Measurements from ENCODE around the gene GALNT6.

Gene GALNT6

GRCh38 chr12:51405801-51406207 is 14.6 kb upstream of the GALNT6 start:
- DNase-seq (ENCODE audit: low read depth in 3 of 3): no peak

GRCh38 chr12:51404627-51405026 is 13.4 kb upstream of the GALNT6 start:
- no peak for DNase-seq (ENCODE audit: low read depth in 3 of 3)

DNA sequence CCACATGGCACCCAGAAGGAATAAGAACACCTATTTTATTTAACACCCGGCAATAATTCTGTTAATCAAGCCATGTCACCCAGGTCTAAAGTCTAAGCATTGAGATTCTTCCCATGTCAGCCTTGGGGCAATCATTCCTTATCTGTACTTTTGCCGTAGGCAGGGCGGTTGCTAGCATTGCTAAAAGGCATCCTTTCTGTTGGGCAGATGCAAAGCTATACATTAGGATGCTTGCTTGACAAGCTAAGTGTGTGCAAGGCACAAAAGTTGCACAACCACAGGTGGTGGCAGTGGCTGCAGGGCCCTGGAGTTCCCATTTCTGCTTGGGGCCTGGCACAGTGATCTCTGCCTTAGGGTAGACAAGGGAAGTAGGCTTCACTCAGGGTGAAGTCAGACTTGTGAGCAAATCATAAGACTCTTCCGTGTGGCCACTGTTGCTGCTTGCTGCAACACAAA is 12.5 kb upstream of the GALNT6 start:
- DNase-seq (ENCODE audit: low read depth in 3 of 3): no peak

DNA sequence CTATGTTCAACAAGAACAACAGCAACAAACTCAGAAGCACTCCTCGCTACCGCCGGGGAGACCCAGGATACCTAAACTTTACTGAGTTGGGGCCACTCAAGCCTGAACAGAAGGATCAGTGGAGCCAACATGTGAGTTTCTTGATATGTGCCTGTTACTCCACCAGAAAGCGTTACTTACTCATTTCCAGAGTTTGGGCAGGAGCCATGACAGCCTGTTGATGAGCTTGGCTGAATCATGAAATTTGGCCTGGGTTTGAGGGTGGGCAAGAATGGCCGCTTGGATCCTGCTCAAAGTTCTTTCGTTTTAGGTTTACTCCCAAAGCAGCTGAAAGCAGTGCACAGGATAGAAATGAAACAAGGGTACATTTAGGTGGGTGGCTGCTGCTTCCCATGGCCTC is 12.0 kb upstream of the GALNT6 start:
- DNase-seq (ENCODE audit: low read depth in 3 of 3): no peak

DNA sequence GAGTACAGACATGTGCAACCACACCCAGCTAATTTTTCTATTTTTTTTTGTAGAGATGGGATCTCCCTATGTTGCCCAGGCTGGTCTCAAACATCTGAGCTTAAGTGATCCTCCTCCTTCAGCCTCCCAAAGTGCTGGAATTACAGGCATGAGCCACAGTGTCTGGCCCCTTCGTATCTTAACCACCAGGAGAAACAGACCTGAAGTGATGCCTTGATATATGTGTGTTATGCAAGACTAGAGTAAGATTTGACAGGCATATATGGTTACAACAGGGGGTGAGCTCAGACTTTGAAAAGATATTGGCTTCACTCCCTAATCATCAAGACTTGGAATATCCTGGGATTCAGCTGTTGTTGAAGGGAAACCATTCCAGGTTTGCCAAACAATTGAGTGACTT is 10.7 kb upstream of the GALNT6 start:
- DNase-seq (ENCODE audit: low read depth in 3 of 3): no peak

DNA sequence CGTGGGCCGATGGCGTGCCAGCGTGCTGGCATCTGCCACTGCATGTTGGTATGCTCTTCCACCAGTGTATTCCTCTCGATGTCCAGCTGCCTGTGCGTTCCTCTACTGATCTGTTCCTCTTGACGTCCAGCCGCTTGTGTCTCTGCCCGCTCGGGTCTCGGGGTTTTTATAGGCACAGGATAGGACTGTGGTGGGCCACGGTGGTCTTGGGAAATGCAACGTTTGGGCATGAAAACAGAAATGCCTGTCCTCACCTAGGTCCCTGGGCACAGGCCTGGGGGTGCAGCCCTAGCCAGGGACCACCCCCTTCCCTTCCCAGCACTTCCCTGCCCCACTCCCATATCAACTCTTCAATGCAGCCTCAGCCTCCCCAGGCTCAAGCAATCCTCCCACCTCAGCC is 10.3 kb upstream of the GALNT6 start:
- no peak for DNase-seq (ENCODE audit: low read depth in 3 of 3)

GRCh38 chr12:51401020-51401419 is 9.8 kb upstream of the GALNT6 start:
- no peak for DNase-seq (ENCODE audit: low read depth in 3 of 3)

DNA sequence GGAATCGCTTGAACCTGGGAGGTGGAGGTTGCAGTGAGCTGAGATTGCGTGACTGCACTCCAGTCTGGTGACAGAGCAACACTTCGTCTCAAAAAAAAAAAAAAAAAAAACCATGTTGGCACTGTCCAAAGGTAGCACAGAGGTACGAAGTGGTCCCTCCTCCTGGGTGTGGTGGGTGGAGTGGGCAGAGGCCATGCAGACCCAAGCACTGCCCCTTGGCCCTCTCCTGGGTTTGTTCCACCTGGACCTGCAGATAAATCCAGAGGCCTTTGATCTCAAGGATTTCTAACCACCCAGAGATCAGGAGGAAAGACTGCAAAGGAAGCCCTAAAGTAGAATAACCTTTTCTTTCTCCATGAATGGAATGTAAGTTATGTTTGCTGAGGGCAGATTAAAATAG is 8.7 kb upstream of the GALNT6 start:
- no peak for DNase-seq (ENCODE audit: low read depth in 3 of 3)

DNA sequence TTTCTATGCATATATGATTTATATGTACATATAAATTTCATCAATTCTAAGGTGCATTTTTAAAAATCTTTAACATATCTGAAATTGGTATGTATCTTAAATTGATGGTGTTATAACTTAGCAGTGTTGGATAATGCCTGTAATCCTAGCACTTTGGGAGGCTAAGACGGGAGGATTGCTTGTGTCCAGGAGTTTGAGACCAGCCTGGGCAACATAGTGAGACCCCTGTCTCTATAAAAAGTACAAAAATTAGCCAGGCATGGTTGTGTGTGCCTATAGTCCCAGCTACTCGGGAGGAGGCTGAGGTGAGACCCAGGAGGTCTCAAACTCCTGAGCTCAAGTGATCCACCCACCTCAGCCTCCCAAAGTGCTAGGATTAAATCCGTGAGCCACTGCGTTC is 6.5 kb upstream of the GALNT6 start:
- no peak for DNase-seq (ENCODE audit: low read depth in 3 of 3)

- peak in 1 of 3 experiments; percentile 16 for DNase-seq (ENCODE audit: low read depth in 3 of 3)
Measured at GRCh38 chr12:51395283-51396230, 4.4 kb upstream of the GALNT6 start.

- peak in 1 of 3 experiments; percentile 58 for DNase-seq (ENCODE audit: low read depth in 3 of 3)
Measured at GRCh38 chr12:51393676-51394545, 2.7 kb upstream of the GALNT6 start.

DNA sequence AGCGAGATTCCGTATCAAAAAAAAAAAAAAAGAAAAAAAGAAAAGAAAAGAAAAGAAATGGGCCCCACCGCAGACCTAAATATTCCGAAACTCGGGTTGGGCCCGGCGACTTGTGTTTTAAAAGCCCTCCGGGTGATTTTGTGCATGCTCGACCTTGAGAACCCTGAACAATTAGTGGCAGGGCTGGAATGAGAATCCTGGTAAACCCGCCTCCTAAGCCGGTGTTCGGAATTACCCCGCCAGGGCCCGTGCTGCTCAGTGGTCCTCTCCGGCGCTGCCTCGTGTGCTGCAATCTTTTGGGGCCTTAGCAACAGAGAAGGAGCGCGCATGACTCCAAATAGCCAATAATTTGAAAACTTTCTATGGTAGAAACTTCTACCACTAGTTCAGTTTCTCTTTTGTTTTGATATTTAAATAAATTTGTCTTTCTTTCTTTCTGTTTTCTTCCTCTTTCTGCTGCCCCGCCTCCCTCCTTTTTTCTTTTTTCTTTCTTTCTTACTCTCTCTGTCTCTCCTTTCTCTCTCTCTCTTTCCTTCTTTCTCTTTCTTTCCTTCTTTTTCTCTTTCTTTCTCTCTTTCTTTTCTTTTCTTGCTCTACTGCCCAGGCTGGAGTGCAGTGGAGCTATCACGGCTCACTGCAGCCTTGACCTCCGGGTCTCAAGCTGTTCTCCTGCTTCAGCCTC is 1.5 kb upstream of the GALNT6 start:
- no peak for DNase-seq (ENCODE audit: low read depth in 3 of 3)

DNA sequence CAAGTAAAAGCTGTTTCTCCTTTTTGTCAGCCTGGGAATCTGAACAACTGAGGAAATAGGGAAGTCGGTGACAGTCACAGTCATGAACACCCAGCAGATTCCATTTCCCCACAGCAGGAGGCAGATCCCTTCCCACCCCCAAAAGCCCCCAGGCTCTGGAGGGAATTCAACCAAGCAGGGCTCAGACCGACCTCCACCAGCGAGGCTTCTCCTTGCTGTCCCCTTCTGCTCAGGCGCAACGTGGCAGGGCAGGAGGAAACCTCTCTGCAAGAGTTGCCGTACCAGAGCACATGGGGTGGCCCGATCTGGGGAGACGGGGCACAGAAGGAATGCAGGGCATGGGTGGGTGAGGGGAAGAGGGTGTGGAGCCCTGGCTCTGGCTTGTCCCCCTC is 319 bp downstream of the GALNT6 start:
- DNase-seq (ENCODE audit: low read depth in 3 of 3): no peak

DNA sequence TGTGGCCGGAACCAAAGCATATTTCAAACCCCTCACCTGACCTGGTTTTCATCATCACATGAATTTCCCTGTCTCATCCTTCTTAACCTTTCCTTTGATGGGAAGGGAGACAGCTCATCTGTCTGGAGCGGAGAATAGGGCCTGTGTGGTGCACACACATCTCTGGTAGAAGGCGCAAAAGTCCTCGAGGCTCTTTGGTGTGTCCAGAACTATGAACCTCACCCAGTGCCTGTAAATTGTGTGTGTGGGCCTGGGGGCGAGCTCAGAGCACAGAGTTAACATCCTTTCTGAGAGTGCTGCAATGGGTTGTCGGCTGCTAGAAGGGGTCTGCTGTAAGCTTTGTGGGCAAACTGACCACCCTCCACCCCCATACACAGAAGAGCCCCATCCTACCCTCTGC is 749 bp downstream of the GALNT6 start:
- no peak for DNase-seq (ENCODE audit: low read depth in 3 of 3)

DNA sequence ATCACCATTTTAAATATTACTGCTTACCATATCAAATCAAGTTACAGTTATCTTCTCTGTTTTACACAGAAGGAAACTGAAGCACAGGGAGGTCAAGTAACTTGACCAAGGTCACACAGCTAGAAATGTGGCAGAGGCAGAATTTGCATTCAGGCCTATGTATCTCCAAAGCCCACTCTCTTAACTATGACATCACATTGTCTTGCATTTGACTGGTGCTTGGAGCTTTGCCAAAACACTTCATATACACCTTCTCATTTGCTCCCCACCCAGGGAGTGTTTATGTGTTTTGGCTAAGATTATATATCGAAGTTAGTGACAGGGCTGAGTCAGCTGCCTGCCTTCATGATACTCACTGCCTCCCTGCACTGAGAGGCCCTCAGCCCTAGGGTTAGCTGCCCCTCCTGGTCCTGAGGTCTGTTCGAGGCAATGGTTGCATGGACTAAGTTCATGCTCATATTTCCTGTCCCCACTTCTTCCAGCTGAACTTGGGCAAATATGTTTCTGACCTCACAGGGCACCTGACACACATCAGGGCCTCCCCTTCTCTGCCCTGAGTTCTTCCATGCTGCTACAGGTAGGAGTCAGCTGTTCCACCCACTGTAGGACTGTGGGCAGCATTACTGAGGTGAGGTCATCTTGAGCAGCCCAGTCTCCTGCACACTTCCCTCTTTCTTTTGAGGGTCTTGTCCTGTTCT is 1.8 kb downstream of the GALNT6 start:
- no peak for DNase-seq (ENCODE audit: low read depth in 3 of 3)

DNA sequence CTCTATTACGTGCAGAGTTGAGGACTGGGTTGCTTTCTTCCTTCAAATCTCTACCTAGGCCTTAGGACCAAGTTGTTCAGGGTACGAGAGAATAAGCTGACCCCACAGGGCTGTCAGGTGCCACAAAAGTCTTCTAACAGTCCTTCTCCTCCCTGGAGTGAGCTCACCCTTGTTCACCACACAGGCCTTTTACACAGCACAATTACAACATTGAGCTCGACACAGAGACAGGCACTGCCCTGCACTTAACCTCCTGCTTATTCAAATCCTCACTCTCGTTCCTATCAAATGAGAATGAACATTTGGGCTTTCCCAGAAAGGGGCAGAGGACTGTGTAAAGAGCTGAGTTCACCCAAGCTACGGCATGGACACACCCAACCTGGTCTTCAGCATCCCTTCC is 2.4 kb downstream of the GALNT6 start:
- no peak for DNase-seq (ENCODE audit: low read depth in 3 of 3)

DNA sequence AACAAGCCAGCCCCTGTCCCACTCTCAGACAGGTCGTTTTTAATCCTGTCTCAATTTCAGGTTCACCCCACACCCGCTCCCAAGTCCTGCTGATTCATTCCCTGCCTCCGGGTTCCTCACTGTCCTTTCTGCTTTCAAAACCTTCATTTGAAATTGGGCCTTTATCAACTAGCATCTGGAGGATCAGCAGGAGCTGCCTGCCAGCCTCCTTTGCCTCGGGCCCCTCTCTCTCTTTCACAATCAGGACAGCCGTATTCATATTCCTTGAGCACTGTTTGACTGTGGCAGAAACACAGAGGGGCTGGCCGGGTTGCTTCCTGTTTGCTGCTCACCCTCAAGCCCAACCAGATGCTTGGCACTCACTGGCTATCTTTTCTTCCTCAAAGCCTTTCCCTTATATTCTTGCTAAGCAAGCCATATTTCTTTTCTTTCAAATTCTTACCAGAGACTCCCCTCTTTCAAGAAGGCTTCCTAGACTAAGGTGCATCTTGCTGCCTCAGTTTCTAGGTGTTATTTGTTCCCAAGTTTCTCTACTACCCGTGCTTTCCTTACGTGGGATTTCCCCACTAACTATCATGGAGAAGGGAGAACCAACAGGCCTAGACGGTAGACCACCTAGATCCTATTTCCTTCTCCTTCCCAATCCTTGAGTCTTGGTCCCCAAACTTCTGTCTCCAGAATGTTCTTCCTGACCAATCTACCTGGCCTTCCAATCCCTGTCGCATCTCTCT is 3.0 kb downstream of the GALNT6 start:
- no peak for DNase-seq (ENCODE audit: low read depth in 3 of 3)

- no peak for DNase-seq (ENCODE audit: low read depth in 3 of 3)
Measured at GRCh38 chr12:51386351-51386750, 4.9 kb downstream of the GALNT6 start.

DNA sequence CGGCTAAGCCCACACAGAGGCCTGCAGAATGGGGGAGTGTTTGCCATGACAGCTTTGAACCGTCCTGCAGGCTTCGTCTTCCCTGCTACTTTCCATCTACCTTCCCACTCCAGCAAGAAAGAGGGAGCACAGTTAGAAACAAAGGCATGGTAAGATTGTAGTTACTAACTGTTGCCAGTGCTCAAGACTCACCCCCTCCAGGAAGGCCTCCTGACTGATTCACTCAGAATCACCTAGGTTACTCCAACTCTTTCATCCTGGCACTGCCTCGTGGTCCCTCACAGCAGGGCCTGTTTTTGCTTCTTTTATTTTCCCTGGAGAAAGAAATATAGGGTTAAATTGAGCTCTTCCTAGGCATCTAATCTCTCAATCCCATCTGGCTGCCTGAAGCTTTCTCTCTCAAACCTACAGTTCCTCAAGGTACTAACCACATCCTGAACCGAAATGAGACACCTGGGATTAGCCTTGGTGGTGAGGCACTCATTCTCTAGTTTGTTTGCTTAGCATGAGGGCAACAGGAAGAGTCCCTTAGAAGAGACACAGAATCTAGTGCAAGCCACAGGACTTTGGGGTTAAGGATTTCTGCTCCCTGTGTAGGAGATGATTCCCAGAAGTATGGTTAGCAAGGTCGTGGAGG is 7.8 kb downstream of the GALNT6 start:
- no peak for DNase-seq (ENCODE audit: low read depth in 3 of 3)

GRCh38 chr12:51382173-51382572 is 9.0 kb downstream of the GALNT6 start:
- no peak for DNase-seq (ENCODE audit: low read depth in 3 of 3)

Data from stimulated activated CD4-positive, alpha-beta T cell treated with anti-CD3 and anti-CD28 coated beads, TNF-alpha, amount 100 ng/mL, for 24 hours (primary cell).